H1 (cell line): ENCODE results near the gene NFIC. TPM values are rescaled to one million over a fixed set of nuclear protein-coding genes. Genes with fewer than 3 reads are reported as not detected.

Experiments used
- CTCF ChIA-PET: fragments of 300-600 bp; sonication (Branson Sonifier 250); formaldehyde crosslinking; loops from one replicate; lab custom pipeline; 2021; ENCODE audit not compliant: partially characterized antibody; lab: Charles Lee
- POLR2A ChIA-PET: fragments of 300-600 bp; sonication (Branson Sonifier 250); formaldehyde crosslinking; loops from one replicate; lab custom pipeline; 2021; ENCODE audit warnings: inconsistent platforms; ENCODE audit not compliant: partially characterized antibody; lab: Charles Lee
- DNase-seq, 2 experiments: peaks; one replicate each; pipeline versions ENCODE4 v3.0.0 to v3.0.0-alpha.2; 2010 to 2022; ENCODE audit warnings: low spot score in 2 of 2, low read depth in 1 of 2, mixed read lengths in 1 of 2
- FAIRE-seq: peaks from 2 replicates; lab custom pipeline; 2011; peaks lifted over from hg19 to GRCh38; lab: Jason Lieb, UNC
- H2AFZ ChIP-seq: 2 replicates; pipeline ENCODE4 v1.8.1; 2012; ENCODE audit warnings: low read length, inconsistent platforms
- H2AK5ac ChIP-seq: 2 replicates; pipeline ENCODE4 v1.6.1; 2013; ENCODE audit warnings: low read depth, low read length
- H2BK120ac ChIP-seq: replicated peaks from 2 replicates; pipeline ENCODE3; 2013; ENCODE audit warnings: low read depth, low read length, inconsistent platforms
- H2BK12ac ChIP-seq: 2 replicates; pipeline ENCODE4 v1.6.1; 2013; ENCODE audit warnings: low read depth, low read length
- H2BK15ac ChIP-seq: 2 replicates; pipeline ENCODE4 v1.6.1; 2013; ENCODE audit warnings: low read length
- H2BK20ac ChIP-seq: 2 replicates; pipeline ENCODE4 v1.6.1; 2013; ENCODE audit warnings: low read length
- H2BK5ac ChIP-seq: 2 replicates; pipeline ENCODE4 v1.6.1; 2013; ENCODE audit warnings: low read depth, low read length
- H3K14ac ChIP-seq: 2 replicates; pipeline ENCODE4 v1.6.1; 2013; ENCODE audit warnings: inconsistent platforms; ENCODE audit not compliant: insufficient read length
- H3K18ac ChIP-seq: 2 replicates; pipeline ENCODE4 v1.6.1; 2013; ENCODE audit warnings: low read length; ENCODE audit errors: extremely low read depth
- H3K23ac ChIP-seq: 2 replicates; pipeline ENCODE4 v1.6.1; 2013; ENCODE audit warnings: inconsistent platforms; ENCODE audit not compliant: insufficient read length
- H3K23me2 ChIP-seq: 2 replicates; pipeline ENCODE4 v1.6.1; 2013; ENCODE audit warnings: low read depth, low read length
- H3K27ac ChIP-seq: 2 replicates; pipeline ENCODE4 v1.6.1; 2011; ENCODE audit warnings: low read depth, low read length, inconsistent platforms
- H3K27me3 ChIP-seq, 4 experiments: replicated peaks in 1 of 4; 1 replicate in 1 of 4; 2 replicates in 3 of 4; pipeline versions ENCODE4 v1.6.1 to v1.8.1; 2011 to 2013; ENCODE audit warnings: low read length in 3 of 4, mild to moderate bottlenecking in 3 of 4, inconsistent platforms in 2 of 4, mixed read lengths in 2 of 4, moderate library complexity in 1 of 4; ENCODE audit not compliant: control insufficient read depth in 3 of 4, insufficient read depth in 3 of 4; ENCODE audit errors: extremely low read depth in 1 of 4
- H3K36me3 ChIP-seq, 4 experiments: 2 replicates each; pipeline versions ENCODE4 v1.6.1 to v1.8.1; 2011 to 2013; ENCODE audit warnings: mild to moderate bottlenecking in 4 of 4, low read length in 3 of 4, moderate library complexity in 2 of 4, control low read depth in 1 of 4, inconsistent platforms in 1 of 4; ENCODE audit not compliant: insufficient read depth in 4 of 4, control insufficient read depth in 2 of 4
- H3K4ac ChIP-seq: replicated peaks from 2 replicates; pipeline ENCODE3; 2013; ENCODE audit warnings: low read length, low read depth, mixed read lengths, inconsistent platforms; ENCODE audit not compliant: insufficient read length
- H3K4me1 ChIP-seq, 4 experiments: replicated peaks in 1 of 4; 1 replicate in 1 of 4; 2 replicates in 3 of 4; pipeline versions ENCODE4 v1.6.1 to v1.8.1; 2011 to 2013; ENCODE audit warnings: low read length in 3 of 4, inconsistent platforms in 2 of 4, mixed read lengths in 1 of 4; ENCODE audit not compliant: insufficient read depth in 4 of 4, control insufficient read depth in 3 of 4
- H3K4me2 ChIP-seq, 2 experiments: 2 replicates each; pipeline versions ENCODE4 v1.6.1 to v1.8.1; 2011 to 2013; ENCODE audit warnings: low read depth in 2 of 2, low read length in 2 of 2, control low read depth in 1 of 2, inconsistent platforms in 1 of 2, mild to moderate bottlenecking in 1 of 2; ENCODE audit not compliant: insufficient read depth in 1 of 2
- H3K4me3 ChIP-seq, 4 experiments: fragments of 200-600, 300-600 bp in 1 of 4; sonication (generic), shearing (Covaris generic), sonication (Bioruptor Twin) in 1 of 4; 2 replicates each; pipeline versions ENCODE4 v1.5.1 to v1.8.1; 2011 to 2016; ENCODE audit warnings: low read length in 4 of 4, low read depth in 3 of 4, control low read depth in 2 of 4, inconsistent platforms in 2 of 4, mild to moderate bottlenecking in 2 of 4, mixed read lengths in 1 of 4, moderate library complexity in 1 of 4; ENCODE audit not compliant: insufficient read depth in 2 of 4; ENCODE audit errors: extremely low read depth in 1 of 4
- H3K56ac ChIP-seq: replicated peaks from 2 replicates; pipeline ENCODE3; 2013; ENCODE audit warnings: low read depth, mild to moderate bottlenecking, mixed read lengths, low read length, inconsistent platforms; ENCODE audit not compliant: insufficient read length
- H3K79me1 ChIP-seq: 2 replicates; pipeline ENCODE4 v1.6.1; 2013; ENCODE audit warnings: low read depth, low read length, control low read depth
- H3K79me2 ChIP-seq, 2 experiments: 2 replicates each; pipeline versions ENCODE4 v1.6.1 to v1.8.1; 2012 to 2013; ENCODE audit warnings: low read length in 2 of 2, mild to moderate bottlenecking in 2 of 2, inconsistent platforms in 1 of 2; ENCODE audit not compliant: insufficient read depth in 2 of 2, control insufficient read depth in 1 of 2
- H3K9ac ChIP-seq, 4 experiments: replicated peaks in 1 of 4; 1 replicate in 1 of 4; 2 replicates in 3 of 4; pipeline versions ENCODE4 v1.6.1 to v1.8.1; 2011 to 2013; ENCODE audit warnings: low read depth in 3 of 4, low read length in 3 of 4, control low read depth in 2 of 4, mild to moderate bottlenecking in 2 of 4, moderate library complexity in 2 of 4, inconsistent platforms in 1 of 4; ENCODE audit errors: extremely low read depth in 1 of 4
- H3K9me3 ChIP-seq, 2 experiments: 2 replicates each; pipeline versions ENCODE4 v1.6.1 to v1.8.1; 2012 to 2013; ENCODE audit warnings: mild to moderate bottlenecking in 2 of 2, moderate library complexity in 2 of 2, control low read depth in 1 of 2, inconsistent platforms in 1 of 2, low read depth in 1 of 2, low read length in 1 of 2, mixed read lengths in 1 of 2; ENCODE audit not compliant: insufficient read depth in 2 of 2
- H4K20me1 ChIP-seq, 2 experiments: replicated peaks in 1 of 2; 2 replicates each; pipeline versions ENCODE3 to v1.8.1; 2011 to 2013; ENCODE audit warnings: inconsistent platforms in 2 of 2, low read length in 2 of 2, mild to moderate bottlenecking in 1 of 2; ENCODE audit not compliant: insufficient read depth in 2 of 2, control insufficient read depth in 1 of 2
- H4K5ac ChIP-seq: 2 replicates; pipeline ENCODE4 v1.6.1; 2013; ENCODE audit warnings: low read length, low read depth, mixed read lengths, inconsistent platforms; ENCODE audit not compliant: insufficient read length
- H4K8ac ChIP-seq: 2 replicates; pipeline ENCODE4 v1.8.0; 2013; ENCODE audit warnings: mild to moderate bottlenecking, moderate library complexity, low read length, inconsistent platforms; ENCODE audit not compliant: insufficient read depth; ENCODE audit errors: extremely low read depth
- H4K91ac ChIP-seq: replicated peaks from 2 replicates; pipeline ENCODE3; 2013; ENCODE audit warnings: low read length, mixed read lengths, inconsistent platforms; ENCODE audit not compliant: insufficient read length
- ASH2L ChIP-seq: fragments of 200-600, 300-600 bp; sonication (generic); IDR thresholded peaks from one replicate; pipeline ENCODE4 v1.7.1; 2017; ENCODE audit warnings: low read length
- ATF3 ChIP-seq: IDR thresholded peaks from 2 replicates; pipeline ENCODE4 v1.6.1; 2011; ENCODE audit warnings: low read depth, mild to moderate bottlenecking, low read length; ENCODE audit not compliant: insufficient read depth
- BRCA1 ChIP-seq: IDR thresholded peaks from 2 replicates; pipeline ENCODE4 v1.6.1; 2012; ENCODE audit warnings: low read depth, low read length, improper control_type of control experiment
- CTBP2 ChIP-seq: IDR thresholded peaks from 2 replicates; pipeline ENCODE4 v1.7.0; 2011; ENCODE audit warnings: borderline replicate concordance, mild to moderate bottlenecking, moderate library complexity, mixed read lengths, low read length; ENCODE audit not compliant: insufficient read depth, insufficient read length
- HDAC2 ChIP-seq, 2 experiments: fragments of 300-600 bp in 1 of 2; sonication (generic) in 1 of 2; IDR thresholded peaks; 2 replicates each; pipeline ENCODE4 v1.6.1; 2011 to 2012; ENCODE audit warnings: low read depth in 2 of 2, low read length in 2 of 2, mild to moderate bottlenecking in 2 of 2, moderate library complexity in 2 of 2, borderline replicate concordance in 1 of 2, inconsistent platforms in 1 of 2
- HDAC6 ChIP-seq: IDR thresholded peaks from one replicate; pipeline ENCODE4 v1.7.1; 2012; ENCODE audit warnings: low read depth, mild to moderate bottlenecking, inconsistent platforms, low read length, moderate library complexity
- NRF1 ChIP-seq: IDR thresholded peaks from 2 replicates; pipeline ENCODE4 v1.6.1; 2011; ENCODE audit warnings: mild to moderate bottlenecking, low read depth, low read length, improper control_type of control experiment
- PHF8 ChIP-seq: fragments of 200-600 bp; sonication (generic); conservative IDR thresholded peaks from 2 replicates; pipeline ENCODE4 v1.7.1; 2012; ENCODE audit warnings: low read depth, mild to moderate bottlenecking, inconsistent platforms, low read length, moderate library complexity
- POLR2A ChIP-seq, 2 experiments: IDR thresholded peaks; 1 replicate in 1 of 2; 2 replicates in 1 of 2; pipeline ENCODE4 v1.6.1; 2011; ENCODE audit warnings: low read depth in 2 of 2, low read length in 2 of 2, mild to moderate bottlenecking in 2 of 2; ENCODE audit errors: control extremely low read depth in 1 of 2
- POLR2AphosphoS5 ChIP-seq: IDR thresholded peaks from 2 replicates; pipeline ENCODE4 v1.6.1; 2011; ENCODE audit warnings: low read depth, low read length
- RFX5 ChIP-seq: IDR thresholded peaks from 2 replicates; pipeline ENCODE4 v1.6.1; 2011; ENCODE audit warnings: low read depth, low read length, improper control_type of control experiment, borderline replicate concordance
- SP2 ChIP-seq: IDR thresholded peaks from 2 replicates; pipeline ENCODE4 v1.6.1; 2012; ENCODE audit warnings: mild to moderate bottlenecking, low read length, inconsistent platforms
- TBP ChIP-seq: IDR thresholded peaks from 2 replicates; pipeline ENCODE4 v1.6.1; 2011; ENCODE audit warnings: low read depth, low read length, improper control_type of control experiment
- WGBS, 2 experiments: shearing (Covaris generic) in 1 of 2; methylation state at CpG; one replicate each; pipeline versions ENCODE4 v1.1.6 to v1.1.7; 2013 to 2015; ENCODE audit warnings: low lambda C conversion rate in 2 of 2, mixed read lengths in 2 of 2, inconsistent platforms in 1 of 2, low coverage in 1 of 2, missing lambda C conversion rate in 1 of 2; ENCODE audit not compliant: insufficient replicate concordance in 2 of 2, insufficient coverage in 1 of 2, insufficient read length in 1 of 2; ENCODE audit errors: extremely low coverage in 1 of 2, missing lambda C conversion rate in 1 of 2; 5-methylcytosine and 5-hydroxymethylcytosine counted together
- polyA plus RNA-seq, 7 experiments: library from polyadenylated mRNA; depleted of rRNA in 3 of 7; stranded (reverse) in 5 of 7; unstranded in 2 of 7; fragments of >200 nt in 5 of 7; fragments of 200-250 nt in 2 of 7; gene quantifications; 1 replicate in 5 of 7; 2 replicates in 1 of 7; 4 replicates in 1 of 7; pipeline versions ENCODE4 v1.2.1 to v1.2.3, GENCODE V29; 2011 to 2013; ENCODE audit warnings: missing spikeins in 2 of 7, mixed read lengths in 2 of 7
- total RNA-seq: library from RNA; stranded (reverse); fragmentation: NEBNext Ultra II Directional; extraction: Animal tissue kit (Norgen Biotek cat#: 25700); gene quantifications from 2 replicates; pipeline ENCODE4 v1.2.1, GENCODE V29; 2021

NFIC gene
- total and polyA plus RNA-seq, 2 of the 8 experiments (the other 6 are each of a cell fraction or from before 2014, with no cell fraction given): 0.56 to 3.2 TPM

GRCh38 chr19:3353493-3353892 lies 12.9 kb upstream of the NFIC start:
- Histone ChIP-seq H3K4me1 (no peaks in the 10 kb centered on the region; a peak in 1 of 7 replicates), H3K4me3 (no peak overlapping the region), H3K56ac (no peak overlapping the region), H3K27ac (no peak overlapping the region), H3K4me2 (no peak overlapping the region), H3K4ac (no peak overlapping the region), H2AFZ (no peak overlapping the region), H3K79me1 (no peaks in the 10 kb centered on the region), H3K14ac (no peak overlapping the region), H3K9ac (no peak overlapping the region), H4K91ac (no peak overlapping the region), H2BK5ac (no peak overlapping the region), H4K5ac (no peak overlapping the region), H3K23ac (no peak overlapping the region), H4K20me1 (peaks cover 3 to 6% of the 10 kb centered on the region in 2 experiments), H2BK15ac (no peak overlapping the region), H3K23me2 (no peaks in the 10 kb centered on the region), H2BK120ac (no peak overlapping the region), H3K18ac (no peak overlapping the region), H3K27me3 (peaks cover 23 to 60% (median 44%) of the 10 kb centered on the region in 4 experiments), H4K8ac (no peak overlapping the region), H3K9me3 (no peaks in the 10 kb centered on the region), H2BK20ac (no peak overlapping the region), H2AK5ac (no peak overlapping the region), H3K36me3 (no peaks in the 10 kb centered on the region; a peak in 1 of 8 replicates)
- DNase-seq: no peak
- ChIA-PET CTCF (interaction anchor here (0.6 to 2.8 kb wide), 10 partner anchors 9 to 189 kb away, joined by 3 to 13 read pairs (median 4); no protein-coding TSS in a partner anchor), POLR2A (interaction anchor here (1.6 kb wide), 1 partner anchor 11 kb away, joined by 5 read pairs; no protein-coding TSS in a partner anchor)
- WGBS, 2 experiments: 60% methylated on average over 5 of the region's 5 CpGs; no CpG with 5 or more reads in 1 of the 2 experiments
- TF ChIP-seq NRF1 (no peak), SP2 (no peak), HDAC6 (no peak), ATF3 (no peak), POLR2A (IDR thresholded peaks at IDR 0.05; ENCODE audit: control extremely low read depth in 1 of 2, low read depth in 2 of 2, low read length in 2 of 2) (no peak), PHF8 (no peak), BRCA1 (no peak), RFX5 (no peak), TBP (no peak), CTBP2 (no peak), POLR2AphosphoS5 (no peak), HDAC2 (IDR thresholded peaks at IDR 0.05; ENCODE audit: borderline replicate concordance in 1 of 2, low read depth in 2 of 2, low read length in 2 of 2) (no peak), ASH2L (no peak)
- TF ChIP-seq, all 59 proteins: peak for 0
- no peak for FAIRE-seq
- Histone ChIP-seq H3K79me2 (no peaks in the 10 kb centered on the region), H2BK12ac (no peak overlapping the region)
